ENCODE results near the gene BICRAL.
"Not testable (repeated sequence)": the region's sequence is repeated elsewhere in the genome, so short reads cannot be mapped to it uniquely, and the experiment has no call there.

BICRAL gene

GRCh38 chr6:42762426-42762859 lies 19.4 kb upstream of the BICRAL start:
- DNase-seq (ENCODE audit: low read depth, low spot score) = no peak
- H3K4me3 ChIP-seq (ENCODE audit: low read length) = no peak overlapping the region

- no peak for DNase-seq (ENCODE audit: low read depth, low spot score)
- H3K4me3 ChIP-seq (ENCODE audit: low read length) = no peak overlapping the region
Observed at GRCh38 chr6:42762950-42763349, 18.9 kb upstream of the BICRAL start.

GRCh38 chr6:42764911-42765648 lies 16.8 kb upstream of the BICRAL start:
- no peak for DNase-seq (ENCODE audit: low read depth, low spot score)
- H3K4me3 ChIP-seq (ENCODE audit: low read length) = no peak overlapping the region

GRCh38 chr6:42766163-42766670 lies 15.6 kb upstream of the BICRAL start:
- no peak overlapping the region for H3K4me3 ChIP-seq (ENCODE audit: low read length)
- no peak for DNase-seq (ENCODE audit: low read depth, low spot score)

GRCh38 chr6:42769051-42769450 lies 12.8 kb upstream of the BICRAL start:
- no peak for DNase-seq (ENCODE audit: low read depth, low spot score)
- H3K4me3 ChIP-seq (ENCODE audit: low read length) = no peak overlapping the region

GRCh38 chr6:42769836-42770235 lies 12.0 kb upstream of the BICRAL start:
- H3K4me3 ChIP-seq (ENCODE audit: low read length) = no peak overlapping the region
- DNase-seq (ENCODE audit: low read depth, low spot score) = no peak

GRCh38 chr6:42771741-42772100 lies 10.1 kb upstream of the BICRAL start:
- H3K4me3 ChIP-seq (ENCODE audit: low read length) = peak overlapping the region; percentile 13
- DNase-seq (ENCODE audit: low read depth, low spot score) = no peak

GRCh38 chr6:42774201-42774600 lies 7.7 kb upstream of the BICRAL start:
- DNase-seq (ENCODE audit: low read depth, low spot score) = no peak
- no peak overlapping the region for H3K4me3 ChIP-seq (ENCODE audit: low read length)

GRCh38 chr6:42774821-42775487 lies 6.9 kb upstream of the BICRAL start:
- not testable (repeated sequence) for DNase-seq (ENCODE audit: low read depth, low spot score); H3K4me3 ChIP-seq (ENCODE audit: low read length)

GRCh38 chr6:42777126-42777822 lies 4.6 kb upstream of the BICRAL start:
- DNase-seq (ENCODE audit: low read depth, low spot score) = no peak
- H3K4me3 ChIP-seq (ENCODE audit: low read length) = no peak overlapping the region

GRCh38 chr6:42778122-42778521 lies 3.7 kb upstream of the BICRAL start:
- H3K4me3 ChIP-seq (ENCODE audit: low read length) = no peak overlapping the region

GRCh38 chr6:42779521-42779920 lies 2.3 kb upstream of the BICRAL start:
- no peak overlapping the region for H3K4me3 ChIP-seq (ENCODE audit: low read length)
- DNase-seq (ENCODE audit: low read depth, low spot score) = no peak

More at GRCh38 chr6:42778122-42778521, 3.7 kb upstream of the BICRAL start:
- DNase-seq (ENCODE audit: low read depth, low spot score) = no peak

- H3K4me3 ChIP-seq (ENCODE audit: low read length) = peak overlapping the region; percentile 79
- no peak for DNase-seq (ENCODE audit: low read depth, low spot score)
Observed at GRCh38 chr6:42781546-42781795, 381 bp upstream of the BICRAL start.

- DNase-seq (ENCODE audit: low read depth, low spot score) = peak; percentile 39
- H3K4me3 ChIP-seq (ENCODE audit: low read length) = peak overlapping the region; percentile 79
Observed at GRCh38 chr6:42782689-42783176, 881 bp downstream of the BICRAL start.

- H3K4me3 ChIP-seq (ENCODE audit: low read length) = peak overlapping the region; percentile 79
- peak; percentile 55 for DNase-seq (ENCODE audit: low read depth, low spot score)
Observed at GRCh38 chr6:42783177-42783875, 1.5 kb downstream of the BICRAL start.

- DNase-seq (ENCODE audit: low read depth, low spot score) = no peak
- H3K4me3 ChIP-seq (ENCODE audit: low read length) = peak overlapping the region; percentile 79
Observed at GRCh38 chr6:42783876-42784642, 2.2 kb downstream of the BICRAL start.

GRCh38 chr6:42784717-42785498 lies 3.1 kb downstream of the BICRAL start:
- H3K4me3 ChIP-seq (ENCODE audit: low read length) = no peak overlapping the region
- no peak for DNase-seq (ENCODE audit: low read depth, low spot score)

- DNase-seq (ENCODE audit: low read depth, low spot score) = no peak
- H3K4me3 ChIP-seq (ENCODE audit: low read length) = no peak overlapping the region
Observed at GRCh38 chr6:42786525-42786985, 4.7 kb downstream of the BICRAL start.
